GM23338 (cell line): ENCODE results near the gene SLC43A3.

ENCODE experiments used
- EZH2 ChIP-seq: fragments of 200-600 bp; sonication (generic); IDR thresholded peaks from one replicate; pipeline ENCODE4 v1.8.0; 2017; ENCODE audit warnings: antibody characterized with exemption, mild to moderate bottlenecking, low read depth; ENCODE audit not compliant: unreplicated experiment
- EZH2phosphoT487 ChIP-seq: fragments of 200-600 bp; sonication (generic); IDR thresholded peaks from one replicate; pipeline ENCODE4 v1.8.1; 2018; ENCODE audit warnings: antibody characterized with exemption; ENCODE audit not compliant: unreplicated experiment
- POLR2AphosphoS5 ChIP-seq: IDR thresholded peaks from 2 replicates; pipeline ENCODE4 v1.6.1; 2016; ENCODE audit warnings: antibody characterized with exemption, low read depth
- TF ChIP-seq, protein P1 (sequence below), 2 experiments: fragments of 200-600 bp in 1 of 2; sonication (generic) in 1 of 2; conservative IDR thresholded peaks; 2 replicates each; pipeline versions ENCODE4 v1.5.1 to v1.6.1; 2016 to 2017; ENCODE audit warnings: antibody characterized with exemption in 2 of 2, low read depth in 2 of 2, mild to moderate bottlenecking in 2 of 2, moderate library complexity in 1 of 2
- TF ChIP-seq, protein P2 (sequence below): IDR thresholded peaks from one replicate; pipeline ENCODE4 v1.6.1; 2018; ENCODE audit warnings: antibody characterized with exemption; ENCODE audit not compliant: unreplicated experiment

DNA sequence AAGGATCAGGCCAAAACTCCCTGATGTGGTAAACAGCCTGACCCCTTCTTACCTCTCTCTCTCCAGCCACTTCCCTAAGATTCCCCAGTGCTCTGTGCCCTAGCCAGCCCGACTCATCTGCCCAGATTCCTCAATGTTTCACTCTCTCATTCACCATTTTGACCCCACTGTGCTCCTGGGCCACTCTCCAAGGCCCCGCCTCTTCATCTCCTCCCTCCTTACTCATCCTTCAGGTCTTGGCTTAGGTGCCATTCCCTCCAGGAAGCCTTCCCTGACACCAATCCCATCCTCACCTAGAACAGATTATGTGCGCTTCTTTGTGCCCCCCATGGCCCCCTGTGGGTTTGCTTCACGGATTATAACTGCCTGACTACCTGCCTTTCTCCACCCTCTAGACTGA, 13.2 kb downstream of the SLC43A3 start:
- TF ChIP-seq EZH2phosphoT487, result no peak
- TF ChIP-seq, protein P1, sequence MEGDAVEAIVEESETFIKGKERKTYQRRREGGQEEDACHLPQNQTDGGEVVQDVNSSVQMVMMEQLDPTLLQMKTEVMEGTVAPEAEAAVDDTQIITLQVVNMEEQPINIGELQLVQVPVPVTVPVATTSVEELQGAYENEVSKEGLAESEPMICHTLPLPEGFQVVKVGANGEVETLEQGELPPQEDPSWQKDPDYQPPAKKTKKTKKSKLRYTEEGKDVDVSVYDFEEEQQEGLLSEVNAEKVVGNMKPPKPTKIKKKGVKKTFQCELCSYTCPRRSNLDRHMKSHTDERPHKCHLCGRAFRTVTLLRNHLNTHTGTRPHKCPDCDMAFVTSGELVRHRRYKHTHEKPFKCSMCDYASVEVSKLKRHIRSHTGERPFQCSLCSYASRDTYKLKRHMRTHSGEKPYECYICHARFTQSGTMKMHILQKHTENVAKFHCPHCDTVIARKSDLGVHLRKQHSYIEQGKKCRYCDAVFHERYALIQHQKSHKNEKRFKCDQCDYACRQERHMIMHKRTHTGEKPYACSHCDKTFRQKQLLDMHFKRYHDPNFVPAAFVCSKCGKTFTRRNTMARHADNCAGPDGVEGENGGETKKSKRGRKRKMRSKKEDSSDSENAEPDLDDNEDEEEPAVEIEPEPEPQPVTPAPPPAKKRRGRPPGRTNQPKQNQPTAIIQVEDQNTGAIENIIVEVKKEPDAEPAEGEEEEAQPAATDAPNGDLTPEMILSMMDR (conservative IDR thresholded peaks at IDR 0.05; ENCODE audit: low read depth in 2 of 2), result no peak
- TF ChIP-seq POLR2AphosphoS5, result no peak
- no peak for TF ChIP-seq EZH2
- TF ChIP-seq, protein P2, sequence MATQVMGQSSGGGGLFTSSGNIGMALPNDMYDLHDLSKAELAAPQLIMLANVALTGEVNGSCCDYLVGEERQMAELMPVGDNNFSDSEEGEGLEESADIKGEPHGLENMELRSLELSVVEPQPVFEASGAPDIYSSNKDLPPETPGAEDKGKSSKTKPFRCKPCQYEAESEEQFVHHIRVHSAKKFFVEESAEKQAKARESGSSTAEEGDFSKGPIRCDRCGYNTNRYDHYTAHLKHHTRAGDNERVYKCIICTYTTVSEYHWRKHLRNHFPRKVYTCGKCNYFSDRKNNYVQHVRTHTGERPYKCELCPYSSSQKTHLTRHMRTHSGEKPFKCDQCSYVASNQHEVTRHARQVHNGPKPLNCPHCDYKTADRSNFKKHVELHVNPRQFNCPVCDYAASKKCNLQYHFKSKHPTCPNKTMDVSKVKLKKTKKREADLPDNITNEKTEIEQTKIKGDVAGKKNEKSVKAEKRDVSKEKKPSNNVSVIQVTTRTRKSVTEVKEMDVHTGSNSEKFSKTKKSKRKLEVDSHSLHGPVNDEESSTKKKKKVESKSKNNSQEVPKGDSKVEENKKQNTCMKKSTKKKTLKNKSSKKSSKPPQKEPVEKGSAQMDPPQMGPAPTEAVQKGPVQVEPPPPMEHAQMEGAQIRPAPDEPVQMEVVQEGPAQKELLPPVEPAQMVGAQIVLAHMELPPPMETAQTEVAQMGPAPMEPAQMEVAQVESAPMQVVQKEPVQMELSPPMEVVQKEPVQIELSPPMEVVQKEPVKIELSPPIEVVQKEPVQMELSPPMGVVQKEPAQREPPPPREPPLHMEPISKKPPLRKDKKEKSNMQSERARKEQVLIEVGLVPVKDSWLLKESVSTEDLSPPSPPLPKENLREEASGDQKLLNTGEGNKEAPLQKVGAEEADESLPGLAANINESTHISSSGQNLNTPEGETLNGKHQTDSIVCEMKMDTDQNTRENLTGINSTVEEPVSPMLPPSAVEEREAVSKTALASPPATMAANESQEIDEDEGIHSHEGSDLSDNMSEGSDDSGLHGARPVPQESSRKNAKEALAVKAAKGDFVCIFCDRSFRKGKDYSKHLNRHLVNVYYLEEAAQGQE, result no peak
